Activated CD4-positive, alpha-beta T cell treated with anti-CD3 and anti-CD28 coated beads, Interleukin-2, amount 50 U/mL, for 1 hour (primary cell): ENCODE measurements around the gene CYP2U1.
"Not testable (repeated sequence)": the region's sequence is repeated elsewhere in the genome, so short reads cannot be mapped to it uniquely, and the experiment has no call there.

ENCODE experiments used
- DNase-seq: peaks from one replicate; pipeline ENCODE4 v3.0.0-alpha.2; 2020

The CYP2U1 gene

GRCh38 chr4:107930821-107931774 is at the start of gene CYP2U1:
CYP2U1 (plus strand) TSS chr4:107931549; CDS start chr4:107931644, 95 bp downstream.
- peak; percentile 78 for DNase-seq

DNA sequence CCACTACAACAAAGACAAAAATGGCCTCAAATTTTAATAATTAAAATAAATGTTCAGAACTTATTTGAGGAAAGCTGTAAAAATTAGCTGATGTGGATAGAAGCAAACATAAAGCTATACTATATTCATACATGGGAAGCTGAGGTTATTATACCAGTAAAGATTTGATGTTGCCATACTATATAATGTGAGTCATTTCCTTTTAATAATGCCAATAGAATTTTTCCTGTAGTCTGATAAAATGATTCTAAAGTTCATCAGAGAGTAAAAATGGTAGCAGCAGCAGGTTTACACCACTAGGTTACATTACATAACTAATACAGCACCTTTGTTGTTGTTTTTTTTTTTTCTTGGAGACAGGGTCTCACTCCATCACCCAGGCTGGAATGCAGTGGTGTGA is 45.5 kb upstream of the CYP2U1 start:
- DNase-seq, result no peak

DNA sequence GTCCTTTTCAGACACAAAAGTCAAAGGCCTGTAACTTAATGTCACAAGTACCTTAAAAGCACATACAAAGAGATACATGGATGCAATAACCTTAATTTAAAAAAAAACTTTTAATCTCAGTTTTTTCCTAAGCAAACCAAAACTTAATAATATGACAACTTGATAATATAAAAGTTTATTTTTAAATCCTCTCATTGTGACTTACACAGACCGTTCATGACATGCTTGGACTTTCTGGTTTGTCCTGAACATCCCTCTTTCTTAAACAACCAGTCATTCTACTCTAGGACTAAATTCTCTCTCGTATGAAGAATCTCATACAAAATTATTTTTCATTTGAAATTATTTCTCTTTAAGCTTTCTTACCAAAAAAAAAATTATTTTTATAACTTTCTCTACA is 43.1 kb upstream of the CYP2U1 start:
- DNase-seq, result no peak

DNA sequence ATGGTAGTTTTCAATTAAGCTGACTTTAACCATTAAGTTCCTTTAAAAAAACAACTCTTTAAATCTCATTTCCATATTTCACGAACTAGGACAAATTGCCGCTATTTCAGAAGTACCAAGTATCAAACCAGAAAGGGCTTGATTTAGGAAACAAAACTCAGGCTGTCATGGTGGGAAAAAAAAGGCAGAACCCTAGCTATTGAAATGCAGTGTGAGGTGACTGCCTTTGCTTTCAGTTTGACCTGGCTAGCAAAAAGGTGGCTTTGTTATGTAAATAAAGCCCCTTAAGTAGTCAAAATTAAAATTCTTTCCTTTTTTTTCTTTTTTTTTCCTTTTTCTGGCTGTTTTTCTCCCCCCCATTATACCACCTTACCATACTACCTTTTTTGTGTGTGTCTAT is 40.6 kb upstream of the CYP2U1 start:
- no peak for DNase-seq

- DNase-seq, result no peak
These were observed 40.0 kb upstream of the CYP2U1 start for GRCh38 chr4:107891299-107891698.

- no peak for DNase-seq
These were observed 37.9 kb upstream of the CYP2U1 start for GRCh38 chr4:107893171-107894137.

DNA sequence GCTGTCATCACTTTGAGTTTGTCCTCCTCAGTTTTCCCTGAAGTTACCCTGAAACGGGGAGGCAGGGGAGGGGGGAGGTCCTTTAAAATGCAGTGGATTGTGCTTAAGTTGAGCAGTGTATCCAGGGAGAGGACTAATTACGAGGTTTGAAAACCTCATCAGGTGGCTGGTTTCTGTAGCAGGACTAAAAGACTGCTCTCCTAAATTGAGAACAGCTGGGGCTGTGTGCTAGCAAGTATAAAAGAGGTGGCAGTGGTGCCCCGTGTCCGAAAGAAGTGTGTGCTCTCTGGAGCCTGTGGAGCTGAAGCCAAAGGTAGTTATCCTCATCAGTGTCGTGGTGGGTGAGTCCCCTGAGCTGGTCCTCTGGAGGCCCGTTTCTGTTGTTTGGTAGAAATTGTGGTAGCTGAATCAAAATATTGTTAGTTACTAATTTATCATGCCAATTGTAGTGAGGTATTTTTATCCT is 37.2 kb upstream of the CYP2U1 start:
- DNase-seq, result no peak

DNA sequence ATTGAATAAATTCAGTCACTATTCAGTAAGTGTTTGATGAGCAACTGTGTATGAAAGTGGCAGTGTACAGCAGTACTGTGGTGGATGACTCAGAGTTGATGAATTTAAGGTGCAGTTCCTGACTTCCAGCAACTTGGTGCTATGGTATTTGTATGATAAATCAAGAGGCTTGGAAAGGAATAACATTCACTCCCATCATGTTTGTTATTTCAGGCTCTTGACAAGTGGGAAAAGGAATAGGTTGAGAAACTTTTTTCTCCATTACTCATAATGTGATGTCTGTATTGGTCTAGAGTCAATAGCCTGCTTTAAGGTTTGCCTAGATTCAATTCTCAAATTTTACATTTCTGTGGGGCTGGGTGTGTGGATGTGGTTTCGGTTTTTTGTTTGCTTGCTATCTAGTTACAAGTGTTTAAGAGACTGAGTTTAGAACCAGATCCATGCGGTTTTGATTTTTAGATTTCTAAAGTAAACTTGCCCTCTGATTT is 35.1 kb upstream of the CYP2U1 start:
- DNase-seq, result no peak

- no peak for DNase-seq
These were observed 34.7 kb upstream of the CYP2U1 start for GRCh38 chr4:107896646-107897045.

DNA sequence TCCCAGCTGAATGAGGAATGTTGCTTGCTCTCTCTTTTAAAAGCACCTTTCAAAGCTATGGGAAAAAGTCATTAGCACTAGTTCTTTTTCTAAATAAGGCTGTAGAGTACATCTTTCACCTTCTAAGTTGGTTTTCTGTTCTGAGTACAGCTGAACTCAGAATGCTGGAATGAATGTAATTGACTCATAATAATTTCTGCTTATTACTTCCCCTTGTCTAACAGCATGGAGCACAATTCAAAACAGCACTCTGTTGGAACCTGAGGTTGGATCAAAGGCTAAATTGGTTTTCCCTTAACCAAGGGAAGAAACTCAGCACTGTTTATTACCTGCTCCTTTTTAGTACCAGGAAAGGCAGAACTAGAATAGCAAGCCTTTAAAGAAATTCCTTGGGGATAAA is 33.5 kb upstream of the CYP2U1 start:
- DNase-seq, result no peak

- no peak for DNase-seq
These were observed 31.3 kb upstream of the CYP2U1 start for GRCh38 chr4:107900067-107900466.

GRCh38 chr4:107900508-107900907 is 30.8 kb upstream of the CYP2U1 start:
- DNase-seq, result no peak

DNA sequence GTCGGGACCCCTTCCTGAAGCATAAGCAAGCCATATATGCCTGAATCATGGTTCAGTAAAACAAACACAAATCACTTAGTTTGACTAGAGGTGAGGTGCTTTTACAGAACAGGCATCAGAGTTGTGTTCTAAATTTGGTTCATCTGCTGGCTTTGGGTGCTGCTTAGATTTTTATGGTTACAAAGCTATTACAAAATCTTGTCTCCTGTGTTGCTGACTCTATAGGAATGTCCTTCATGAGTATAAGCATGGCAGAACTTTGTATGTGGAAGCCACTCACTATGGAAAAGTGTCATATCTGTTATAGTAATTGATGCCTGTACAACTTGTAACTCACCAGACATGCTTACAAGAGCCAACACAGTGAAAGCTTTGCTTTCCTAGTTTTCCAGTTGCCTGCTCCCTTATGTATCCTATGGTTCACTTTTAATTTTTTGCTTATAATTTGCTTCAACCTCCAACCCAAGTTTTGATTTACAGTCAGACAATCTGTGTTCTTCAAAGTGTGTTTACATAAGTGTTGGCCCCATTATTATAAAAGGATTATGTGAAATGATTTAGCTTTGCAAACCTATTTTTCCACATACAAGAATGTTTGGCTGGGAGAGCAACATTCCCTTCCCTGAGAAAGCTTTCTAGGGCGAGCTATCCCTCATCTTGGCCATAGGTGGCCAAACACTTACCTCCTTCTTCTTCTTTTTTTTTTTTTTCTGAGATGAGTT is 30.0 kb upstream of the CYP2U1 start:
- no peak for DNase-seq

DNA sequence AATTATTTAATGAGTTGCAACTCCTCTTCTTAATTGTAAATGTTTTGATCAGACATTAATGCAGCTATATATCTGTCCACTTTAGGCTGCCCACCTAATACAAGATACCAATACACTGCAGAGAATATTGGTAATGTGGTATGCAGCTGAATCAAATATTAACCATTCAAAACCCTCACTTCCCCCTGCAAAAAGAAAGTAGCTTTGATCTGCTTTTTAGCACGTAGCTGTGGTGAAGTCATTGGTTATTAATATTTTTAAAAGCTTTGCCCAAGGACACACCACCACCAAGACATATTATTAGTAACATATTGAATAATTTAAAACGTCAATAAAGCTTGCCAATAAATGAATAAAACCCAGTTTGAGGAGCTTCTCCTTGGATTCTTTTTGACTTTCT is 28.6 kb upstream of the CYP2U1 start:
- no peak for DNase-seq

DNA sequence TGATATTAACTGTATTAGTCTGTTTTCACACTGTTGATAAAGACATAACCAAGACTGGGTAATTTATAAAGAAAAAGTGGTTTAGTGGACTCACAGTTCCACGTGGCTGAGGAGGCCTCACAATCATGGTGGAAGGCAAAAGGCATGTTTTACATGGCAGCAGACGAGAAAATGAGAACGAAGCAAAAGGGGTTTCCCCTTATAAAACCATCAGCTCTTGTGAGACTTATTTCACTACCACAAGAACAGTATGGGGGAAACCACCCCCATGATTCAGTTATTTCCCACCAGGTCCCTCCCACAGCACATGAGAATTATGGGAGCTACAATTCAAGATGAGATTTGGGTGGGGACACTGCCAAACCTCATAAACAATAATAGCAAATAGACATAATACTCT is 26.3 kb upstream of the CYP2U1 start:
- not testable (repeated sequence) for DNase-seq

DNA sequence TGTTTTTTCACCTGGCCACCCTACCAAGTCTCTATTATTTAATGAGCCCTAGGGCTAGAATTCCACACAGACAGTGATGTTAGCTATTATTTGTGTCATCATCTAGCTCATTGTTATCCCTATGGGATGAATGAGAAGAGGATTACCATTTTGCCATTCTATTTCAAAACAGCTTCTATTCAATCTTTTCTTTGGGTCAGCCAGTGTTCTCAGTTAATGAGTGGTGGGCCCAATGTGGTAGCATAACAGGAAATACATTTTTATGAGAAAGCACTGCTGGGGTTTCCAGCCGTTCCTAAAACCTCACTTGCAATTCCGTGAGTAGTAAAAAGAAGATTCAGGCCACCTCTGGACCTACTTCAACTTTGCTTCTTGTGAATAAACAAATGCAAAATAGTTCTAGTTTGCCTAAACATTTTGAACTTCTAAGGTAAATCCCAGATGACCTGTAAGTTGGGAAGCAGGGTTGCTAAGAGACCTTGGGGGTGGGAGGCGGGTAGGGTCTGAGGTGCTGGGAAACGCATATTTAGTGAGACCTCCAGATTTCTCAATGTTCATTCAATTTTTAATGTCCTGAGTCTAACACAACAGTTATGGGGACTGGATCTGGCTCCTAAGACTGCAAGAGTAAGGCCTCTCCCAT is 24.8 kb upstream of the CYP2U1 start:
- no peak for DNase-seq

GRCh38 chr4:107908377-107908776 is 23.0 kb upstream of the CYP2U1 start:
- DNase-seq, result no peak

DNA sequence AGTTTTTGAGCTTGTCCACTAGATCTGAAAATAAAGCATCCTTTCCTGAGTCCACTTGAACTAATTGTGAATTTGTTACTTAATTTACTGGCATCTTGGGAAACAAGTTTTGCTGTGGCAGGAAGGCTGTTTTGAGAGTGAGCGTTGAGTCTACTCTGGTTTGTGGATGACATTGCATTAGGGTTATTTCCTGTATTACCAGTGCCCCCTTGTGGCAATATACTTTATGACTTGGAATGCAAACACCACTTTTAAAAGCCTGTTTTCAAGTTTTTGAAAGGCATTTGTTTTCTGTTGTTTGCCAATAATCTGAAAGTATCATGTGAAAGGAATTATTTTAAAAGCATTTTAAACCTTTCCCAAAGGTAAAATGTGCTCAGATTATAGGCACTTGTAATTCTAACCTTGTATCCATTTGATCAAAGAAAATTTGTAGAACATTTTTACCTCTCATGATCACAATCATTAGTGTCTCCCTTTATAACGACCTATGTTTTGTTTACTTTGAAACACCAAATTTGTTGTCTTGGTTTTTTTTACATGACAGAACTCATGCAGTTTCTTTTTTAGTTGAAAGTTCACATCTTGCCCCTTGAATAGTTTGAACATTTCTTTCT is 18.0 kb upstream of the CYP2U1 start:
- no peak for DNase-seq

GRCh38 chr4:107915220-107915619 is 16.1 kb upstream of the CYP2U1 start:
- DNase-seq, result no peak

- no peak for DNase-seq
These were observed 14.7 kb upstream of the CYP2U1 start for GRCh38 chr4:107916623-107917022.

DNA sequence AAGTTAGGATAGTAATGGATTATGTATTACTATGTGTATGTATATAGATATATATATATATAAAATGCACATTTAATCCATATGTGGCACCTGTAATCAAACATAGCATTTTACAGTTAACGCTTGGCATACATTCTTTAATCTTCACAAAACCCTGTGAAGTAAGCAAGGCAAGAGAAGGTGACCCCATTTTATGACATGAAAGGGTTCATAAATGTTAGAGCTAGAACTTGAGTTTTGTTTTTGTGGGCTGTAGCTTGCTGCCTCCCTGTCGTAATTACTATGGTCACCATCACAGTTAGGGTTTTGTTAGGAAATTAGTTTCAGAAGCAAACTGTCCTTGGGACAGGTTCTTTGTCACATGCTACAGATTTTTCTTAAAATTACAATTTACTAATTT is 13.8 kb upstream of the CYP2U1 start:
- DNase-seq, result no peak
